GM19438 (cell line): ENCODE data around the gene IFITM10.

Source experiments
- ATAC-seq: cut with Tn5 transposase; IDR thresholded peaks from one replicate; pipeline ENCODE4 v1.9.1; 2021; ENCODE audit warnings: low read depth; ENCODE audit not compliant: unreplicated experiment

Gene IFITM10

DNA sequence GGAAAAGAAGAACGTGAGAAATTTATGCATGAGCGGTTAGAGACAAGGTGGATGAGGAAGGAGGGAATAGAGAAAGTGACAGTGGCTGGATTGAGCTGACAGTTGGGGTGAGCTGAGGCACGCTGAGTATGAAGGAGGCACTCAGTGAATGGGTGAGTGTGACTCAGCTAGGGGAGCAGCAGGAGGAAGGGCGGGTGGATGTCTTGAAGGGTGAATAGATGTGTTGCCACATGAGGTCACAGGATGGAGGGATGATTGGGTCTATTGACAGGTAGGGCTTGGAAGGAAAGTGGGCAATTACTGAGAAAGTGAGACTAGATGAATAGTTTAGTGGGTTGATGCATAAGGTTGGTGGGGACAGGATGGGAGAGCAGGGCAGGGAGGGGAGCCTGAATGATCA lies 8.0 kb downstream of the IFITM10 start:
- ATAC-seq = no peak

- no peak for ATAC-seq
Observed at GRCh38 chr11:1741741-1742140, 8.7 kb downstream of the IFITM10 start.

DNA sequence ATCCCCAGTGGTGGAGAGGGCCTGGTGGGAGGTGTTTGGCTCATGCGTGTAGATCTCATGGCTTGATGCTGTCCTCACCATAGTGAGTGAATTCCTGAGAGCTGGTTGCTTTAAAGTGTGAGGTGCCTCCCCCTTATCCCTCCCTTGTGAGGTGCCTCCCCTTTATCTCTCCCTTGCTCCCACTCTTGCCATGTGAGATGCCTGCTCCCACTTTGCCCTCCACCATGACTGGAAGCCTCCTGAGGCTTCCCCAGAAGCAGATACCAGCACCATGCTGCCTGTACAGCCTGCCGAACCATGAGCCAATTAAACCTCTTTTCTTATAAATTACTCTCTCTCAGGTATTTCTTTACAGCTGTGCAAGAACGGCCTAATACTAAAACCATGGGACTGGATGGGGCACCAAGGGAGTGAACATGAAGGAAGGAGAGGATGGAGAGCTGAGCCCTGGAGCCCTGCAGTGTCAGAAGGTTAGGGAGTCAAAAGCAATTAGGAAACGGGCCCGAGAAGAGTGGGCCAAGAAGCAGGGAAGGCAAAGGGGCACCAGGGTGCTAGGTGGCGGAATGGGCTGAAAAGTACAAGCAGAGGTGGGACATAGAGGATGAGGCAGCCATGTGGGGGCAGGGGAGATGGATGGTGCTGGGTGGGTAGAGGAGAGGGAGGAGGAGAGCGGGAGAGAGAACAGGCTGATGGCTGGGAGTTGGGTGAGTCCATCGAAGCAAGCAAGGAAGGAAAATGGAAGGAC lies 9.4 kb downstream of the IFITM10 start:
- ATAC-seq = no peak

GRCh38 chr11:1739576-1739975 lies 10.8 kb downstream of the IFITM10 start:
- no peak for ATAC-seq

GRCh38 chr11:1738380-1738779 lies 12.0 kb downstream of the IFITM10 start:
- ATAC-seq = no peak

DNA sequence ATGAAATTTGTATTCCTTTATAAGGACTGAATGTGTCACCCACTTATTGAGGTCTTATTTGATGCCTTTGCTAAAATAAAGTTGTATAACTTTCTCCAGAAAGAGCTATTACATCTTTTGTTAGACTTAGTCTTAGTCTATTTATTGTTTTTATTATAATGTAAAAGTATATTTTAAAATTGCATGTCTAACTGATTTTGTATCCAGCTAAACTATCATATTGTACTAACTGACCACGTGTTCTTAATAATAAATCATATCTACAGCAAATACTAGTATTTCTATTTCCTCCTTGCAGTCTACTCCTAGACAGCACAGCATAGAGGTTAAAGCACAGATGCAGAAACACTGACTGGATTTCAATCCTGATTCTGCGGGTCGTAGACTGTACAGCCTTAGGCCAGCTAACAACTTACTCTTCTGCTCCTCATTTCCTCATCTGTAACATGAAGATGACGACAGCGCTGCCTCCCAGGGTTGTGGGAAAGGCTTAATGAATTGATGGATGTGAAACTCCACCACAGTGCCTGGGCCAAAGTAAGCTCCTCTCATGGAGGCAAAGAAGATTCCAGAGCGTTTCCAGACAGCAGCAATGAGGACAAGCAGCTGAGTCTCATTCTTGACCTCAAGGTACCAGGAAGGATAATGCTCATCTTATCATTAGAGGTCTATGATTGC lies 13.2 kb downstream of the IFITM10 start:
- ATAC-seq = no peak

- ATAC-seq = no peak
Observed at GRCh38 chr11:1736447-1736992, 13.9 kb downstream of the IFITM10 start.

DNA sequence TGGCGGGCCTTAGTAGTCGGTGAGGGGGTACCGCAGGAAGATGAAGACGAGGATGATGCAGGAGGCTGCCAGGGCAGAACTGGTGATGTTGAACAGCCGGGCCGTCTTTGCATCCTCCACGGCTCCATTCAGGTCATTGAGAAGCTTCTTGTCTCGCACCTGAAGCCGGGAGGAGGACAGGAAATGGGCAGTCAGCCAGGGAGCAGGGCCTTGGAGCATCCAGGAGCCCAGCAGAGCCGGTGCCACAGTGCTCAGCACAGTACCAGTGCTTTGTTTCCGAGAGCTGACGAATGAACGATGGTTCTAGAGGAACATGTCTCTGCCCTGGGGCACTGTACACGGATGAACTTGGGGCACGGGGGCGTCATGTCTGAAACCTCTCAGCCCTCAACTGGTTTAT lies 15.1 kb downstream of the IFITM10 start:
- no peak for ATAC-seq

DNA sequence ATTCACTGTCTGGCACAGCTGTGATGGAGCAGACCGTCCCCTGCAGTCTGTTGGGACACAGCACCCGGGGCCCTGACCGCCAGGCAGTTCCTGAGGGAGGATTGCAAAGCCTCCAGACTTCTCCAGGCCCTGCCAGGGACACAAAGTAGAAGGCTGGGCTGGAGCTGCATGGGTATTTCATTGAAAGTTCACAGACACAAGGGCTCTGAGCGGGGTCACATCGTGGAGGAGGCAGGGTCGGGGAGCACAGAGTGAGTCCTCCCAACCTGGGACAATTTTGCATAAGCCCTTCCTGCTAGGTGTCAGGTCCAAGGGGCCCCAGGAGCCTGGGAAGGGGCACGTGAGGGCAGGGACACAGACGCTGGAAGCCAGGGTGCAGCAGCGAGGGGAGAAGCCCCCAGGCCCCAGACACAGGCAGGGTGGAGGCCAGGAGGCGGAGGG lies 15.7 kb downstream of the IFITM10 start:
- ATAC-seq = no peak

- ATAC-seq = no peak
Observed at GRCh38 chr11:1733716-1734640, 16.4 kb downstream of the IFITM10 start.

- no peak for ATAC-seq
Observed at GRCh38 chr11:1733009-1733715, 17.2 kb downstream of the IFITM10 start.

- no peak for ATAC-seq
Observed at GRCh38 chr11:1732418-1733008, 17.9 kb downstream of the IFITM10 start.

DNA sequence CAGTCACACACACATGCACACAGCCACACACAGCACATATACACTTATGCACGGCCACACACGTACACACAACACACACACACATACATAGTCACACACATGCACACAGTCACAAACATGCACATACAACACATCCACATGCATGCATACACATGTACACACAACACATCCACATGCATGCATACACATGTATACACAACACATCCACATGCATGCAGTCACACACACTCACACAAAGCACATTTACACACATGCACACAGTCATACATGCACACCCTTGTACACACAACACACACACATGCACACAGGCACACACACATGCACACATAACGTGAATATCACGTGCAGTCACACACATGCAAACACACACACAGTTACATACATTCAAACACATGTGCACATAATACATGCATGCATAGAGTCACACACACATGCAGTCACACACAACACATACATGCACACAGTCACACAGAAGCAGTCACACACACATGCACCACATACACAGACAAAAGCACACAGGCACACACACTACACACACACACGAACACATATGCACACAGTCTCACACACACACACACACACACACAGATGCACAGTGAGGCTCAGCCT lies 18.8 kb downstream of the IFITM10 start:
- ATAC-seq = no peak

GRCh38 chr11:1730059-1730629 lies 20.3 kb downstream of the IFITM10 start:
- ATAC-seq = no peak

GRCh38 chr11:1729692-1730011 lies 20.7 kb downstream of the IFITM10 start:
- ATAC-seq = no peak

- ATAC-seq = no peak
Observed at GRCh38 chr11:1728931-1729691, 21.3 kb downstream of the IFITM10 start.

DNA sequence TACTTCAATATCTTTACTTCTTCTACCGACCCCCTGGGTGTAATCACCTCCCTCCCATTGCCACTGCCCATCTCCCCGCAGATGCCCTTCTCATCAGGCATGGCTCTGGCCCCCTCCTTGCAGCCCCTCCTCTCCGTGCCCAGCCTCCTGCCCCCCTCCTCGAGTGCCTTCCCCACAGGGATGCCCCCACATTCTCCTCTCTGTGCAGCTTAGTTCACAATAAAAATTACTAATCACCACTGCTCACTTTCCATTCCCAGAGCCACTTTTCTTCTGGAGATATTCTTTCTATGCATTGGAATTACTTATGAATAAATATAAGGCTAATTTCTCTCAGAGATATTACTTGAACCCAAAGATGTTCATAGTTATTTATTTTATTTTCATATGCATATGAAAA lies 22.1 kb downstream of the IFITM10 start:
- no peak for ATAC-seq

DNA sequence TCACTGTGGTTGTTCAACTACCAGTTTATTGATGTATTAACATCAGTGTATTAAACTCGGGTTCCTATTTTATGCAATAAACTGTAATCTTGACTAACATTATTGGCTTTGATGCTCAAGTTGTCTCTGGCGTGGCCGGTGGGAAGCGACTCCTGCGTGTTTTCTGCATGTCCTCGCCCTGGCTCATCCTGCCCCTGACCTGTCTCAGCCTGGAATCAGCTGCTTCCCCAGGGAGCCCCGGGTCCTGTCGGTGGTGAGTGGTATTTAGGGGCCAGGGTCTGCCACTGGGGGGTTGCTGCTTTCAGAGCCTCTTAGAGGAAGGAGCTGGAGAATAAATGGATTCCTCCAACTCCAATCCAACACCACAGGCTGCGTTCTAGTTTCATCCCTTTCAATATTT lies 22.5 kb downstream of the IFITM10 start:
- ATAC-seq = no peak
